ENCODE data around the gene HIRA.

Gene HIRA

DNA sequence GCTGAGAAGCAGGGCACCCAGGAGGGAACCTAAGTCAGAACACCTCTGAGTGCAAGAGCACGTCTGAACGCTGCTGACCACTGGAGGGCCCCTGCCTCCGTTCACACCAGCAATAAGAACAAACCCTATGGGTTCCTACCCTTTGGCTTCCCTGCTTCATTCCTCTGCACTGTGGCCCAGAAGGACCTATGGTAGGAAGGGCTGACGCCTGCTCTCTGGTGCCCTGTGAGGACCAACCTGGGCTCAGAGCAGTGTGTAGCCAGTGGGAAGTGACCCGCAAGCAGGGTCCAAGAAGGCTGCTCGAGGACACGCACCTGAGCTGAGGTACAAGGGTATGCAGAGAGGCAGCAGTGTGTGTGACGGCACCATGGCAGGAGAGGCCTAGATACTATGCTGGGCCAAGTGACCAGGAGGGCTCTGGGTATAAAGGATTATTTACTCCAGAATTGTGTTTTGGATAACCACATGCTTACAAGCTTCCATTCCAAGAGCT is 71.2 kb downstream of the HIRA start:
- Mint-ChIP-seq H3K36me3 (peaks cover 72 to 77% of the 10 kb centered on the region in 2 donors), H3K4me3 (peak overlapping the region in 1 of 2 donors; percentile 59), H3K9me3 (peaks cover 2 to 3% of the 10 kb centered on the region in 2 donors), H3K4me1 (peaks cover 42 to 60% of the 10 kb centered on the region in 2 donors), H3K27me3 (no peaks in the 10 kb centered on the region), H3K27ac (peak overlapping the region; percentile 90)
- ATAC-seq (replicated peaks) (no peak), DNase-seq (no peak)

DNA sequence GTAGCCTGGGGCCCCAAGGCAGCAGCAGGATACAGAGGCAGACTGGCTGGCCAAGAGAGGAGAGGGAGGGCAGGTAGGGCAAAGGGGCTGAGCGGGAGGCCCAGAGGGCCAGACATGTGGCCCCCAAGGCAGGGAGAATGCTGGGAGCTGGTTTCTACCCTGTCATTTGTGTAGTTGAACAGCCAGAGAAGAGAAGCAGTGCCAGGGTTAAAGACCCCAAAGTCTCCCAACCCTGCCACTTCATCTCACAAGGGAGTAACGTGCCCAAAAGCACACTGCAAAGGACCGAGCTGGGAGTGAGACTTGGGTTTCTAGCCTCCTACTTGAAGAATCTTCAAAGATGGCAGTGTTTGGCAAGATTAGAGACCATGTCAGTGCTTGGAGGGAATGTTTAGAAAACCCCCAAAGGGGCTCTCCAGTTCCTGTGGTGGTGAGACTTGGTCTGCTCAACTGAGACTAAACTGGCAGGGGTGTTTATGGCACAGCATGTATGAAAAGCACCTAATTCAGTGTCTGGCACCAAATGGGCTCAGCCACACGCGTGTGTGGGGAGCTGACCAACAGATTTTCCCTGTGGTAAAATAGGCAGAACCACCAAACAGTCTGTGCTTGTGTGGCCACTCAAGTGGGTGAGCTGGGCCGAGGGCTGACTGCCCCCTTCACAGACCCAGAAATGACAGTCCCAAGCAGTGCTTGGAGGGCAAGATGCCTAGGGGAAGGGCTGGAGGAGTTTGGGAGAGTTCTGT is 71.8 kb downstream of the HIRA start:
- Mint-ChIP-seq H3K27me3 (no peaks in the 10 kb centered on the region), H3K36me3 (peaks cover 68 to 74% of the 10 kb centered on the region in 2 donors), H3K4me3 (peak overlapping the region; percentile 43 to 62), H3K4me1 (peaks cover 39 to 54% of the 10 kb centered on the region in 2 donors), H3K27ac (peak overlapping the region; percentile 91), H3K9me3 (peaks cover 2 to 3% of the 10 kb centered on the region in 2 donors)
- peak; percentile 22 to 40 for ATAC-seq (replicated peaks)
- DNase-seq, result peak; percentile 11

DNA sequence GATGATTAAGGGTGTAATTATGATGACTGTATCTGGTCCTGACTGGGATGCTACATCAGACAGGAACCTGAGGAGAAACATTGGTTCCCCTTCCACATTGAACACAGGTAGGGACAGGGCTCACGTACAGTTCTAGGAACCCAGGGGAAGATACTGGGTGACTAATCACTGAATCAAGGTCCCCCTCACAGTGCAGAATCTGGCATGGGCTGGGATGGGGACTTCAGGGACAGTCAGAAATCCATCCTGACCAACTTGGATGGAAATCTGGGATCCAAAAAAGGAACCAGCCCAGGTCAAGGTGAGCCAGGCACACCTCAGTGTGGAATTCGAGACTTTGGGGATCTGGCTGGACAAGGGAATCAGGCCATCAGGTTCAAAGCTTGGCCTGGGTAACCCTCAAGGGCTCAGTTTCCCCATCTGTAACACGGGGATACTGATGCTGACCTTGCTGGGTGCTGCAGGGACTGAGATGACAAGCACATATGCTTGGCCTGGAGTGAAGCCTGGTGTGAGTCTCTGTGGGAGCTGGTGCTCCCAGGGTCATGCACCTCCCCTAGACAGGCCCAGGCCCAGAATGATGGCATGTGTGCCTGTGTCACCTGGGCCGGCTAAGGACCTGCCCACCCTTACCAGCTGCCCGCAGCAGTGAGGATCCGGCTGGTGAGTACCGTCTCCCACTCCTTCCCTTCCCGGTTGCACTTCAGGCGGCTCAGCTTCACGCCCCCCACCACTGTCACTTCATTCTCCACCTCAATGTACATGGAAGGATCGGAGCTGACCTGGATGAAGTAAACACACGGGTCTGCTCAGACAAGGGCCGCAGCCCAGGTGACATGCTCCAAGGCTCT is 72.6 kb downstream of the HIRA start:
- Mint-ChIP-seq H3K27ac (peak overlapping the region; percentile 91), H3K27me3 (no peaks in the 10 kb centered on the region), H3K4me1 (peaks cover 39 to 46% of the 10 kb centered on the region in 2 donors), H3K9me3 (peaks cover 2 to 3% of the 10 kb centered on the region in 2 donors), H3K4me3 (peak overlapping the region in 1 of 2 donors; percentile 6), H3K36me3 (peaks cover 60 to 66% of the 10 kb centered on the region in 2 donors)
- ATAC-seq (replicated peaks) (no peak), DNase-seq (no peak)

DNA sequence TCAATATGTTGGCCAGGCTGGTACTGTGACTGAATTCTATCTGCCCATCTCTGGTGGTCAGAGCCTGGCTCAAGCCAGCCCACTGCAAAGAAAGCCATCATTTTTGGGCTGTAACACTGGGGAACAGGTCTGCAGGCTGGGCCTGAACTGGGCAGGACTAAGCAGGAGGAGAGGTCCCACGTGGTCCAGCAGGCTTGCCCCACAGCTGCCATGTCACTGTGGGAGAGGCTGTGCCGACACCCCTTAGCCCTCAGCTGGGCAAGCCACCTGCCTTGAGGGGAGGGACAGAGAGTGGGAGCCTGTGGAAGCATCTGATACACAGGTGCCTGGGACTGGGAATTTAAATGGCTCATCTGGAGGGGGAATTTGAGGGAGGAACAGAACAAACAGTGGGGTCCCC is 73.3 kb downstream of the HIRA start:
- ATAC-seq (replicated peaks), result no peak
- H3K27ac Mint-ChIP-seq, result peak overlapping the region; percentile 69
- H3K27me3 Mint-ChIP-seq, result no peaks in the 10 kb centered on the region
- no peak overlapping the region for H3K4me3 Mint-ChIP-seq
- peaks cover 2 to 3% of the 10 kb centered on the region in 2 donors for H3K9me3 Mint-ChIP-seq
- no peak for DNase-seq
- peaks cover 39 to 44% of the 10 kb centered on the region in 2 donors for H3K4me1 Mint-ChIP-seq
- H3K36me3 Mint-ChIP-seq, result peaks cover 61 to 63% of the 10 kb centered on the region in 2 donors

DNA sequence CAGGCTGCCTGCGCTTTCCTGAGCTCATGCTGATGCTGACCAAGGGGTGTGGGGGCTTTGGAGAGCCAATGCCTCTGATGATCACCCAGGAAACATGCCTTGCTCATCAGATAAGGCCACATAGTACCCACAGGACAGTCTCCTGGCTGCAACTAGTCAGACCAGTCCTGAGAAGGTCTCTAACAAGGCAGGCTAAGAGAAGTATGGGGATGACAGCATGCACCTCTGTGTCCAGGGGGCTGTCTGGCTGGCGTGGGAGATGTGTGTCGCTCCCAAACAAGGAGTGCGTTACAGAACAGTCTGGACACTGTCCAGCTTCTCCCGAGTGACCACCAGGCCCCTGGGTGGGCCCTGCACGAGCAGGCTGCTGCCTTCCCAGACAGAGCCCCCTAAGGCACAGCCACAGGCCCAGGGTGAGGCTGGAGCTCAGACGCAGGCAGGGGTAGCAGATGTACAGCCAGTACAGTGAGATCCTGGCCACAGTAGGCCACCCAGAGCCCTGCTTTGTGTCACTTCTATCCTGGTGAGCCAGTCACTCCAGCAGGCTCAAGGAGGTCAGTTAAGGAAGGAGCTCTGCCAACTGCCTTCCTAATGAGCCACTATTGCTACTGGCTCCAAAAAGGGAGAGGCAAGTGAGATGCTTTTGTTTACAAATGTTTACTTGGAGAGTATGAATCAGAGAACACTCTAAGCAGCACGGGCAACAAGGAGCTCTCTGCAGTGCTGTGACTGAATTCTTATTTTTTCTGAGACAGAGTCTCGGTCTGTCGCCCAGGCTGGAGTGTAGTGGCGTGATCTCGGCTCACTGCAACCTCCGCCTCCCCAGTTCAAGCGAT is 74.0 kb downstream of the HIRA start:
- no peak for ATAC-seq (replicated peaks)
- H3K27ac Mint-ChIP-seq, result peak overlapping the region; percentile 69
- H3K36me3 Mint-ChIP-seq, result peaks cover 61 to 66% of the 10 kb centered on the region in 2 donors
- no peaks in the 10 kb centered on the region for H3K27me3 Mint-ChIP-seq
- no peak overlapping the region for H3K4me3 Mint-ChIP-seq
- no peak for DNase-seq
- peaks cover 2 to 3% of the 10 kb centered on the region in 2 donors for H3K9me3 Mint-ChIP-seq
- peaks cover 39 to 44% of the 10 kb centered on the region in 2 donors for H3K4me1 Mint-ChIP-seq

DNA sequence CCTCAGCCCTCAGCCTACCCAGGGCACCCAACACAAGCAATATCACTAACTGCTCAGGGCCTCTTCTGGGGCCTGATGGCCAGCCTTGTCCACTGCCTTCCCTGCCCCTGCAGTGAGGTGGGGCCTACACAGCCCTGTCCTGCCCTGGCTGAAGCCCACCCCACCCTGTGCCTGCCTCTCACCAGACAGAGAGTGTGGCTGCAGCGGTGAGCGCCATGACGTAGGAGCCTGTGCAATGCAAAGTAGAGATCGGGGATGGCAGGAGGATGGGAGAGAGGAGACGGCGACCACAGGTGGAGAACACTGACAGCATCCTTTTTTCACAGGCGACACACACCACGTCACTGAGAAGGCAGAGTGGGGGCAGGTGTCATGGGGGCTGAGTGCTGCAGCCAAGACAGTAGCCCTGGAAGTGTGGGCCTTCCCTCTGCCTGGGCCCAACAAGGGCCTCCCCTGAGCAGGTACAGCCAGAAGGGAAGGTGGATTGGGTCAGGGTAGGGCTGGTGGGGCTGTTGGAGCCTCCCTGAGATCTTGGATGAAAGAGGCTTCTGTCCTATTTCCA is 74.7 kb downstream of the HIRA start:
- Mint-ChIP-seq H3K4me3 (no peak overlapping the region), H3K27ac (peak overlapping the region; percentile 14), H3K27me3 (no peaks in the 10 kb centered on the region), H3K36me3 (peaks cover 62 to 66% of the 10 kb centered on the region in 2 donors), H3K4me1 (peaks cover 36 to 40% of the 10 kb centered on the region in 2 donors), H3K9me3 (peaks cover 0 to under 1% of the 10 kb centered on the region in 2 donors)
- DNase-seq (no peak), ATAC-seq (replicated peaks) (no peak)

DNA sequence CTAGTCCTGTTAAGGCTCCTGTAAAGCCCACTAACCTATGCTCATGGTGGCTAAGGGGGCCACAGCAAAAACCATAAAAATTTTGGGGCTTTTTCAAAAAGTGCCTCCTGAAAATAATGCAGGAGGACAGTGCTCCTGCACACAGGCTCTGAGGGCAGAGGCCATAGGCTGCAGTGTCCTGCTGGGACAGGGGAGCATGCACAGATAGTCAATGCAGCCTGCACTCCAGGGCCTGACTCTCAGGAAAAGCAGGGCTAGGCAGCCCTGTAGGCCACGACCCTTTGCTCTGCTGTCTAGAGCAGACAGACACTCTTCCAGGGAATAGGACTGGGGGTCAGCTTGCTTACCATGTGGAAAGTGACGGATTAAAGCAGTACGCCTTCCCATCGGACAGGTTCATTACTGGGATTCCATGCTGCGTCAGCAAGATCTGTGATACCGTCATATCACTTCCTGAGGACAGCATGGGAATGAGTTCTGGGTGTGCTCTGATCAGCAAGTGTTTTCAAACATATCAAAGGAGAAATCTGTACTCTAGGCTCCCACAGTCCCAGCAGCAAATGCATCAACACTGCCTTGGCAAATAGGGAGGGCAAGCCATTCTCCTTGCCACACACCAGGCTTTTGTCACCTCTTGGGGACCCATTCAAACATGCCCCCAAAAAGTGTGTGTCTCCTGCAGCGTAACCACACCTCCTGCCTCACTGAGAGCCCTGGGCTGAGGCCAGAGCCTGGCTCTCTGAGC is 75.9 kb downstream of the HIRA start:
- Mint-ChIP-seq H3K4me1 (peaks cover 24 to 28% of the 10 kb centered on the region in 2 donors), H3K36me3 (peaks cover 63 to 66% of the 10 kb centered on the region in 2 donors), H3K9me3 (no peaks in the 10 kb centered on the region), H3K27ac (no peak overlapping the region), H3K27me3 (no peaks in the 10 kb centered on the region), H3K4me3 (no peak overlapping the region)
- ATAC-seq (replicated peaks), result no peak
- no peak for DNase-seq

DNA sequence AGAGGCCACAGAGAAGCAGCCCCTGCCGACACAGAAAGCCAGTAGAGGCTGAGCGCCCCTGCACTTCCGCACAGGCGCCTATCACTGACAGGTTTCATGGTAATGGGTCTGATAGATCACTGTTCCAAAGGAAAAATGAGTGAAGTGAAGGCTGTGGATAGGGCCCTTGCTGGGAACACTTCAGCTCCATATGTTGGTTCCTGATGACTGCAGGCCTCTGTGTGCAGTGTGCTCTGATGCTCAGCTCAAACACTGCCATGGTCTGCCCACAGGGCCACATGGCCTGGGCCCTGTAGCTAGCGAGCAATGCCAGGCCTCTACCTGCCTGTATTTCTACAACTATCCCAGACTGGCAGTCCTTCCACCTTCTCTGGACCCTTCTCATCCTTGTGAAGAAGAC is 77.3 kb downstream of the HIRA start:
- peaks cover 60 to 65% of the 10 kb centered on the region in 2 donors for H3K36me3 Mint-ChIP-seq
- ATAC-seq (replicated peaks), result no peak
- H3K27ac Mint-ChIP-seq, result no peak overlapping the region

DNA sequence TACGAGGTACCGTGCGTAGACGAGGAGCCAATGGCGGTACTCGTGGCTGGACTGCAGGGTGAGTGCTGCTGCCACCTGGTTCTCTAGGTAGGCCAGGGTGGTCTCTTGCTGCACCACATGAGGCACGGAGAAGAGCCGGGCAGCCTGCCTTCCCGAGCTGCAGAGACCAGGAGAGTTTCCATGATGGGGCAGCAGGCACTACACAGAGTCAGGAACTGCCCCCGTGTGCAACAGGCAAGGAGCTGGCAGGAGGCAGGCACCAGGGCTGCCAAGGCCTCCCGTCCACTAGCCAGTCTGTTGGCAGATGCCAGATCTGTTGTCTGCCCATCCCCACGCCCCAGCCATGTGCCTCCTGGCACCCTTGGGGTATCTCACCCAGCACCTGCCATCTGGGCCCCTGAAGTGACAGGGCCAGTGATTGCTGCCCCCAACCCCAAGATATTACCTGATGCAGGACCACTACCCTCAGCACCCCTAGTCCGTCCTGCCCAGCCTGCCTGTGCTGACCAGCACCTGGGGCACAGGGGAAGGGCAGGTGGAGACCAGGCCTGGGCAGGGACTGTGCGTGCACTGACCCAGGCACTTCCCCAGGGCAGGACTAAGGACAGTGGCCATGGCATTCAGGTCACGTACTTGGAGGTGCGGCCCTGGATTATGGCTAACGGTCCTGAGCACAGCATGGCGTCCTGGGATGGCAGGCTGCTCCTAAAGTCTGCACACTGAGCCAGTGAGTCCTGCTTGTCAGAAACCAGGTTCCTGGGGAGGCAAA is 78.0 kb downstream of the HIRA start:
- peaks cover 8% of the 10 kb centered on the region in 2 donors for H3K4me1 Mint-ChIP-seq
- no peak for DNase-seq
- peaks cover 55 to 62% of the 10 kb centered on the region in 2 donors for H3K36me3 Mint-ChIP-seq
- H3K27me3 Mint-ChIP-seq, result no peaks in the 10 kb centered on the region
- H3K27ac Mint-ChIP-seq, result no peak overlapping the region
- ATAC-seq (replicated peaks), result no peak
- H3K4me3 Mint-ChIP-seq, result no peak overlapping the region
- no peaks in the 10 kb centered on the region for H3K9me3 Mint-ChIP-seq

More for the DNA sequence above, 77.3 kb downstream of the HIRA start:
- no peak for DNase-seq
- peaks cover 11 to 14% of the 10 kb centered on the region in 2 donors for H3K4me1 Mint-ChIP-seq
- H3K9me3 Mint-ChIP-seq, result no peaks in the 10 kb centered on the region
- no peak overlapping the region for H3K4me3 Mint-ChIP-seq
- H3K27me3 Mint-ChIP-seq, result no peaks in the 10 kb centered on the region

DNA sequence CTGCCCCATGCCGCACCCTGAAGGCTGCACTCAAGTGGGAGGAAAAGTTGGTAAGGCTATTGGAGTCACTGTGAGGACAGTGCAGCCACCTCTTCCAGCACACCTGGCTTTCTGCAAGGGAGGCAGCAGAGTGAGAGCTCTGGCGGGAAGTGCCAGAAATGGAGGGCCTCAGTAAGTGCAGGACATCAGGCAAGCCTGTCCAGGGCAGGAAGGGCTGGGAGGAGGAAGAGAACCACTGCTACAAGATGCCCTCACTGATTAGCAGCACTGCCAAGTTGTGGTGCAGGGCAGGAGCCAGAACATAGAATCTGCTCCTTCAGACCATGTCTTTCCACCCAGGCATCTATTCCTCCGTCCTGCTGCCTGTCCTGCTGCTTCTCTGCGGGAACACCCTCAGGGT is 78.8 kb downstream of the HIRA start:
- H3K36me3 Mint-ChIP-seq, result peaks cover 48 to 55% of the 10 kb centered on the region in 2 donors
- H3K27ac Mint-ChIP-seq, result no peak overlapping the region
- ATAC-seq (replicated peaks), result no peak
- no peak overlapping the region for H3K4me3 Mint-ChIP-seq
- H3K4me1 Mint-ChIP-seq, result peaks cover 0 to 3% of the 10 kb centered on the region in 2 donors
- H3K9me3 Mint-ChIP-seq, result no peaks in the 10 kb centered on the region
- no peak for DNase-seq
- H3K27me3 Mint-ChIP-seq, result no peaks in the 10 kb centered on the region

DNA sequence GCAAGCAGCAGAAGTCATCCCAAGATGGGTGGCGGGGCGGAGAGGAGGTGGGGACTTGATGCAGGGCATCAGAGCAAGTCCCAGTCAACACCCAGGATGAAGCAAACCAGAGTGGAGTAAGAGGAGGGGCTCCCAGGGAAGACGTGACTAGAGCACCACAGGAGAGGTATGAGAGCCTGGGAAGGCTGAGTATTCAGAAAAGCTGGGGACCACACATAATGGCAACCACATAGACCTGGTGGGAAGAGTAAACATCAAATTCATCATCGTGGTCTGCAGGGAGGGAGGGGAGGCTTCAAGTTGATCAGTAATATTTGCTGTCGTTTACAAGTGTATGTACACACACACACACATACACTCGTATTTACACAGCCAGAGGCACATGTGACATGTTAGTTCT is 79.3 kb downstream of the HIRA start:
- H3K27ac Mint-ChIP-seq, result no peak overlapping the region
- H3K27me3 Mint-ChIP-seq, result no peaks in the 10 kb centered on the region
- ATAC-seq (replicated peaks) (no peak), DNase-seq (no peak)
- H3K9me3 Mint-ChIP-seq, result no peaks in the 10 kb centered on the region
- H3K4me1 Mint-ChIP-seq, result peaks cover 0 to 4% of the 10 kb centered on the region in 2 donors
- no peak overlapping the region for H3K4me3 Mint-ChIP-seq
- peaks cover 50 to 55% of the 10 kb centered on the region in 2 donors for H3K36me3 Mint-ChIP-seq

DNA sequence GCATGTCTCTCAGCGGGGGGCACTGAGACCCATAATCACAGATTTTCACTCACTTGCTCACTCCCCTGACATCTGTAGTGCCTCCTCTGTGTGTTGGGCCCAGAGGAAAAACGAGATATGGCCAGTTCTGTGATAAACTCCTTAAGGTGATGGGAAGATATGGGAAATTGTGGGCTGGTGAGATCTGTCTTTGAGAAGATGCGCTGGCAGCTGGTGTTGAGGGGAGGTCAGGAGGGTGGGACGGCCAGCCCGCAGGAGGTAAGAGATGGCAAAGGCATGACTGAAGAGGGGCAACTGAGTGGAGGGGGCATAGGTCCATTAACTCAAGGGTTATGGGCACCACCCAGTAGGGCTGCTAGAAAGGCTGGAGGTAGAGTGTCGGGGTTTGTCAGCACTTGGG is 79.9 kb downstream of the HIRA start:
- H3K9me3 Mint-ChIP-seq, result no peaks in the 10 kb centered on the region
- H3K4me3 Mint-ChIP-seq, result no peak overlapping the region
- no peaks in the 10 kb centered on the region for H3K27me3 Mint-ChIP-seq
- no peak for DNase-seq
- ATAC-seq (replicated peaks), result no peak
- peaks cover 0 to 2% of the 10 kb centered on the region in 2 donors for H3K4me1 Mint-ChIP-seq
- peaks cover 48 to 52% of the 10 kb centered on the region in 2 donors for H3K36me3 Mint-ChIP-seq
- no peak overlapping the region for H3K27ac Mint-ChIP-seq
